Stimulated activated CD8-positive, alpha-beta memory T cell treated with anti-CD3 and anti-CD28 coated beads, Interleukin-15, amount 100 ng/mL, for 4 hours (primary cell): ENCODE data around the gene ILK.

Experiments
- DNase-seq, 2 donors: peaks; one replicate each; pipeline ENCODE4 v3.0.0-alpha.2; 2020; ENCODE audit warnings: low read depth in 2 of 2

Gene ILK

DNA sequence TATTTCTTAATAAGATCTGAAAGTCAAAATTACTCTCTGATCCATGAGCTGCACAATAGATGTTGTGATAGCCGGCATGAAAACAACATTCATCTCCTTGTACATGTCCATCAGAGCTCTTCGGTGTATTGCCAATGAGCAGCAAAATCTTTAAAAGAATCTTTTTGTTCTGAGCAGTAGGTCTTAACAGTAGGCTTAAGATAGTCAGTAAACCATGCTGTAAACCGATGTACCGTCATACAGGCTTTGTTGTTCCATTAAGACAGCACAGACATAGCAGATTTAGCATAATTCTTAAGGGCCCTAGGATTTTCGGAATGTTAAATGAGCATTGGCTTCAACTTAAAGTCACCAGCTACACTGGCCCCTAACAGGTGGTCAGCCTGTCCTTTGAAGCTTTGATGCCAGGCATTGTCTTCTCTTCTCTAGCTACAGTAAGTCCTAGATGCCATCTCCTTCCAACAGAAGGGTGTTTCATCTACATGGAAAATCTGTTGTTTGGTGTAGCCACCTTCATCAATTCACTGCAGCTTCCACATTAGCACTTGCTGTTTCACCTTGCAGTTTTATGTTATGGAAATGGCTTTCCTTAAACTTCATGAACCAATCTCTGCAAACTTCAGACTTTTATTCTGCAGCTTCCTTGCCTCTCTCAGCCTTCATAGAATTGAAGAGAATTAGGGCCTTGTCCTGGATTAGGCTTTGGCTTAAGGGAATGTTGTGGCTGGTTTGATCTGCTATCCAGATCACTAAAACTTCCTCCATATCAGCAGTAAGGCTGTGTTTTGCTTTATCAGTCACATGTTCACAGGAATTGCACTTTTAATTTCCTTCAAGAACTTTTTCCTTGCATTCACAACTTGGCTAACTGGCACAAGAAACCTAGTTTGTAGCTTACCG, 28.5 kb upstream of the ILK start:
- DNase-seq: no peak

DNA sequence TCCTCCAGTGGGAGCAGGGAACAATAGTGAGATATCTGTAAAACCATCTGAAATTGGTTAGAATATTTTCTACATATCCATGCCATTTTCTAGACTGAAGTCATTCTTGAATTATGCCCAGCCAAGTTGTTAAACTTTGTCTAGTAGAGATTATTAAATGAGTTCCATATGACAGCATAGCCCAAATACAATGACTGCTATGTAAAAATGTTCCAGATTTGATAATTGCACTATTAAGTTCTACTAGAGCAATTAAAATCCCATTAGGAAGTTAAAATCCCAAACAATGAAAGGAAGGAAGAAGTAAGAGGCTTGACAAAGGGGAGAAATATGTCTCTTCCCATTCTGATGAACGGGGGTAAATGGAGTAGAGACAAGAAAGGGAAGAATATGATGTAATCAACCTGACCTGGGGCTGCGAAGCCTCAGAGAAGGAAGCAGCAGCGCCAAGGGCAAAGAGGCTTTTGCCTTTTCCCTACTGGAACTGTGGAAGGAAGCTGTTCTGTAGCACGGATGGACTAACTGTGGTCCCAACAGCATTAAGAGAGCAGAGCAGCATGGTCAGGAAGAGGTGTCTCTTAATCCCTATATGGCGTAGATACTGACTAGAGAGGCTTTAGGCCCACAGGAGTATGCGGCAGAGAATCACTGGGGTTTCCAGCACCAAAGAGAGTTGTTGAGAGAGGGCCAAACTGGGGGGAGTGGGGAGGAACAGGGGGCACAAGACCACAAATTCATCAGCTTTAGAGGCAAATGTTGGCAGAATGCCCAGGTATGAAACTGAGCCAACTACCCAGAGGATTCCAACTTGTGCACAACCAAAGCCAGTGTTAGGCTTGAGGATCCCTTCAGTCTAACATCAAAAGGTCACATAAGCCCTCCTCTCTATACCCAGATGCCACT, 26.9 kb upstream of the ILK start:
- DNase-seq: no peak

DNA sequence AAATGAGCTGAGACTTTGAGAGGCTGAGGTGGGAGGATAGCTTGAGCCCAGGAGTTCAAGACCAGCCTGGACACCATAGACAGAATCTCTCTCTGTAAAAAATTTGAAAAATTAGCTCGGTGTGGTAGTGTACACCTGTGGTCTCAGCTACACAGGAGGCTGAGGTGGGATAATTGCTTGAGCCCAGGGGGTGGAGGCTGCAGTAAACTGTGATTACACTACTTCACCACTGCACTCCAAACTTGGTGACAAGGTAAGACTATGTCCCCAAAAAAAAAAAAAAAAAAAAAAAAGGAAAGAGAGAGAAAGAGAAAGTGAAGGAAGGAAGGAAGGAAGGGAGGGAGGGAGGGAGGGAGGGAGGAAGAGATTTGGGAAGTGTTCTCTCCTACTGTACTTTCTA, 25.4 kb upstream of the ILK start:
- no peak for DNase-seq

DNA sequence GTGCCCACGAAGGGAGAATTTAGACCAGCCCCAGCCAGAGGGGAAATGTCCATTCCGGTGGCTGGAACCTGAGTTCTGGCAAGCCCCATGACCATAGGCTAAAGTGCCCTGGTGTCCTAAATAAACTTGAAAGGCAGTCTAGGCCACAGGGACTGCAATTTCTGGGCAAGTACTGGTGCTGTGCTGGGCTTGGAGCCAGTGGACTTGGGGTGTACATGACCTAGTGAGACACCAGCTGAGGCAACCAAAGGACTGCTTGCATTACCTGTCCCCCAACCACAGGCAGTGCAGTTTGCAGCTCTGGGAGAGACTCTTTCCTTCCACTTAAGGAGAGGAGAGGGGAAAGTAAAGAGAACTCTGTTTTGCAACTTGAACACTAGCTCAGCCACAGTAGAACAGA, 23.9 kb upstream of the ILK start:
- no peak for DNase-seq

DNA sequence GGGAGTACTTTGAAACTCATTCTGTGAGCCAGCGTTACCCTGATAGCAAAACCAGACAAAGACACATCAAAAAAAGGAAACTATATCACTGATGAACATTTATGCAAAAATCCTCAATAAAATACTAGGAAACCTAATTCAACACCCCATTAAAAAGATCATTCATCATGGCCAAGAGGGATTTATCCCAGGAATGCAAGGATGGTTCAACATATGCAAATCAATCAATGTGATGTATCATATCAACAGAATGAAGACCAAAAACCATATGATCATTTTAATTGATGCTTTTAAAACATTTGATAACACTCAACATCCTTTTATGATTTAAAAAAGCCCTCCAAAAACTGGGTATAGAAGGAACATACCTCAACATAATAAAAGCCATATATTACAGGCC, 20.0 kb upstream of the ILK start:
- DNase-seq: no peak

DNA sequence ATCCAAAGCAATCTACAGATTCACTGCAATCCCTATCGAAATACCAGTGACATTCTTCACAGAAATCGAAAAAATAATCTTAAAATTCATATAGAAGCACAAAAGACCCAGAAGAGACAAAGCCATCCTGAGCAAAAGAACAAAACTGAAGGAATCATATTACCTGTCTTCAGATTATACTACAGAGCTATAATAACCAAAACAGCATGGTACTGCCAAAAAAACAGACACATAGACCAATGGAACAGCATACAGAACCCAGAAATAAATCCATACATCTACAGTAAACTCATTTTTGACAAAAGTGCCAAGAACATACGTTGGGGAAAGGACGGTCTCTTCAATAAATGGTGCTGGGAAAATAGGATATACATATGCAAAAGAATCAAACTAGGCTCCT, 19.0 kb upstream of the ILK start:
- DNase-seq: no peak

DNA sequence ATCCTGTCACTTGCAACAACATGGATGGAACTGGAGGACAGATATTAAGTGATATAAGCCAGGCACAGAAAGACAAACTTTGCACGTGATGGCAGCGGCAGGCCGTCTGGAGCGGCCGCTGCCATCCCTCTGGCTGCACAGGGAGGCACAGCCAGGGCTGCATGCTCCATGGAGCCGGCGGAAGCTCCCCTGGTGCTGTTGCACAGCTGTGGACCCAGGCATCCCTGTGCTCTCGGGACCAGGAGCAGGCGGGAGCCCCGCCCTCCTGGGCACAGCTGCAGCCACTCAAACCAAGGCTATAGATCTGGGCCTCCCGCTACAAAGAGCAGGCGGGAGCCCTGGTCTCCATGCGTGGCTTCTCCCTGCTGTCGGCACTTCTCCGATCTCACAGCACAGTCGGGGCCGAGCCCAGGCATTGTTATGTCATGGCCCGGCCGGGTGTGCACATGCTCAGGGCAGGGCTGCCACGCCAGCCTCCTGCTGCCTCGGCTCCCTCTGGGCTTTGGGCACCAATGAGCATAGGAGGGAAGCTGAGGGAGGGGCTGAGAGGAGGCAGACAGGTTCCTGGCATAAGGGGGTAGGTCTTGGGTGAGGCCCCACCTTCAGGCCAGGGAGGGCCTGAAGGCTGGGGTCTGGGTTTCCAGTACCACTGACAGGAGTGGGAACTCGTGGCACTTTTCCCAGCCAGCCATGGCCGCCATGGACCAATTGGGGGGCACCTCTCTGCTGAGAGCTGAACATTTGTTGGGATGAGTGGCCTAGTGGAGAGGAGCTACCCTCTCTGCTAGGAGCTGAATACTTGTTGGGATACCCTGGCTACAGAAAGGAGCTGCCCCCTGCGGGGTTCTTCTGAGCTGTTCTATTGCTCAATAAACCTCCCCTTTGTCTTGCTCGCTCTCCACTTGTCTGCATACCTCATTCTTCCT, 16.9 kb upstream of the ILK start:
- no peak for DNase-seq

DNA sequence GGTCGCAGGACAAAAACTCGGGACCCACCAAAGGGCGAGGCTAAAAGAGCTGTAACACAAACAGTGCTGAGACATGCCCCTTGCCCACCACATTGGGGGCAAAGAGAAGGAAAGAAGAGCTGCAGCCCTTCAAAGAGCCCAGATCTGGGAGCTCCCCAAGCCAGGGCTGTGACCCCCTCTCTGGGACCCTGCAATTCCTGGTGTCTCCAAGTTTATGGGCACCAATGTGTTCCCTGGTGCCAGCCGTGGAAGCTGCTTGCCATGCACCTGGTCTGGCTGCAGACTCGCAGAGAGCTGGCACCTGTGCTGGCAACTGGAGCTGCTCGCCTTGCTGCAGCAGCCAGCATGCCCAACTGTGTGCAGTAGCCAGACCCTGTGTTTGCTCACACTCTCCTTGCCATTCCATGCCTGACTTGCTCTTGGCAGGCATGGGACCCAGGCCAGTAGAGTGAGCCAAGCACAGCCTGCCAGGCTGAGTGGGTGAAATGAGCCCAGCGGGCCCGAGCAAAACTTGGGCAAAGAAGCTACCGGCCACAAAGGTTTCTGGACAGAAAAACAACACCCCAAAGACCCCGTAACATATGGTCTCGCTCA, 16.1 kb upstream of the ILK start:
- no peak for DNase-seq

DNA sequence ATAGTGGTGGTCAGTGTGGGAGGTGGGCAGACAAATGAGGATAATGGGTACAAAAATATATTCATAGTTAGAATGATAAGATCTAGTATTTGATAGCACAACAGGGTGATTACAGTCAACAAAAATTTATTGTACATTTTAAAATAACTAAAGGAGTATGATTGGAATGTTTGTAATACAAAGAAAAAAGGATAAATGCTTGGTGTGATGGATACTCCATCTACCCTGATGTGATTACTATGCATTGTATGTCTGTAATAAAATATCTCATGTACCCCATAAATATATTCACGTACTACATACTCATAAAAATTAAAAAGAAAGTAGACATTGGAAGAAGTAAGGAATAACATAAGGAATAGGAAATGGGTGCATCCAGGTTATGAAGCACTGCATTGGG, 15.6 kb upstream of the ILK start:
- DNase-seq: no peak

DNA sequence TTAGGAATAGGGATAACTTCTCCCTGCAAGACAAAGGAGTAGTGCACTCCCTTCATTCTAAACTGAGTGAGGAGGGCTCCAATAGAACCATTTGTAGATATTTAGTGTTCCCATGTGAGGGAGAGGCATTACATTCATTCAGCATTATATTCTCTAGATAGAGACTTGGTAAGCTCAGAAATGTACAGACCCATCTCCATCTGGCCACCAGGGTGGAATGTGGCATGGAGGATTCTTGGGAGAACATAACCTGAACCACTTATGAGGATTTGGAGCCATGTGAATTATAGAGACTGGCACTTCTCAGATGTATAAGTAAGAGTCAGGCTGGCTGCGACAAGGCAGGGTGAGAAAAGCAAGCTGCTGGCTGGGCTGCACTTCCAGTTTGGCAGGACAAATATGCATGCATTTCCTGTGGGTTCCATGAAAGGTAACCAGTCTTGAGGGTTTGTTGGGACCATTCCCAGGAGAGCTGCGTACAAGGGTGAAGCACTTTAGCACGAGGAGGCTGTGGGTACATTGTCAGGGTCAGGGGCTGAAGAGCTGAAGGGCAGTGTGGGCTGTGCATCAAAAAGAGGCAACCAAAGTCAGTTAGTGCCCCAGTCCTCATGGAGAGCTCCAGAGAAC, 9.3 kb upstream of the ILK start:
- DNase-seq: no peak

DNA sequence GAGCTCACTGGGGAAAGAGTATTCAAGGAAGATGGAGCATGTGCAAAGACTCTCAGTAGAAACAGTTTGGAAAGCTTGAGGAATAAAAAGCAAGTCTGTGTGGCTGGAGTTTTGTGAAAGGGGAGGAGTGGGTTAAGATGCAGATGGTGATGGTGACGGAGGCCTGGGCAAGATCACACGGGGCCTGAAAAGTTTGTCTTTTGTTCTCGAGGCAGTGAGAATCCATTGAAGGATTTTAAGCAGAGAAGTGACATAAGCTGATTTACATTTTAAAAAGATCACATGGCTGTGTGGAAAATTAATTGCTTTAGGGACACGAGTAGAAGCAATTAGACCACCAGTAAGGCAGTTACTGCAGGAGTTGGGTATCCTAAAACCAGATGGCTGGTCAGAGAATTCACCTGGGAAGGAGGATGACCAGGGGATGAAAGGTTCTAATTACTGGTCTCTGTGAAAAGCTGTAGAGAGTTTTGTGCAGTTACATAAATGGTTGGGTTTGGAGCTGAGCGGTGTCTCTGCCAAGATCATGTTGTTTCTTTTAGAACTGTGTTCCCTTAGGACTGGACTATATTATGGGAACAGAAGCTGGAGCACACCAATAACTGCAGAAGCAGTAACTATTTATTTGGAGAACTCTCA, 7.2 kb upstream of the ILK start:
- DNase-seq: no peak

DNA sequence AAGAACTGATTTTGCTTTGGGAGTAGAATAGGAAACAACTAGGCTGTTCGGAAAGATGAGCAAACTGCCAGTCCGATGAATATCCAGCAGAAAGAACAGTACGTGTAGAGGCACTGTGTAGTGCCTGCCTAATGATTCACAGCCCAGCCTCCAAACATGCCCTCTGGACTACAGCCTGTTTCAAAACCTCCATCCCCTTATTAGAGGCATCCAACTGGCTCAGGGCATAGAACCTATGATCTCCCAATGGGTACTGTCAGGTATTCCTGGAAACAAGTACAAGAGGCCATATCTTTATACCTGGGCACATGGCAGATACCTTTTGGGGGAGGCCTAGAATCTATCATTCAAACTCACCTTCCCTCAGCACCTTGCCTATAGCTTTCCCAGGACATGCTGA, 5.0 kb upstream of the ILK start:
- no peak for DNase-seq

DNA sequence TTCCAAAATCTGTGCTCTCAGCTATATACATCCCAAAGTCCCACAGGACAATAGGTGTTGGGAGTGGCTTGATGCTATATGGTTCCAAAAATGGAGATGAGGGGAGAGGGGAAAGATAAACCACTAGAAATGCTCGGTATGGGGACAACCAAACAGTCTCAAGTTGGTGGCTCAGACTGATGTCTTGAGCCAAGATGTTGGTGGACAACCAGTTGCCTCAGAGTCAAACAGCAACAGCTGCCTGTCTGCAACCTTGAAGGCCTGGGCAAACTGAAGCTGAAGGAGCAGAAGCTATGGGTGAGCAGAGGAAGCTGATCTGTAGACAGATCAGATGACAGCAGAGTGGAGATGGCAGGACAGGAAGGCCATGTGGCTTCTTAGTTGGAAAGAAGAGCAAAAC, 4.1 kb upstream of the ILK start:
- DNase-seq: no peak

DNA sequence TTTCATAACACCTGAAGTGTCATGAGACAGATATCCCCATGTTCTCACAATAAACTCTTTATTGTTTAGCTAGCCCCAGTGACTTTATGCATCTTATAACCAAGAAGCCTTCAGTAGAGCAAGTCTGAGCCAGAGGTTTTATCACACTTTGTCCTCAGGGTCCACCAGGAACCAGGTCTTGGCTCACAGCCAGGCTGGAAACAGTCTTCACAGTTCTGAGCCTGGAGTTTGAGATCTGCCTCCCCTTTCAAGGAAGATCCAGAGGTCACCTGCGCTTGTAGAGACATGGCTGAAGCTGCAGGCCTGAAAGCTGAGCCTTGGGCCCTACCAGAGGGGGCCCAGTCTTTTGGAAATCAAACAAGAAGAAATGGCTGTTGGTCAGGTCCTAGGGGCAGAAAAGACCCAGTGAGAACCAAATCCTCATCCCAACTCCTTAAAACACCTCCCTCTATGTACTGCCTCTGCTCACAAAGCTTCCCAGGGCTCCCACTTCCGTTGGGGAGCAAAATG, 3.6 kb upstream of the ILK start:
- DNase-seq: no peak

DNA sequence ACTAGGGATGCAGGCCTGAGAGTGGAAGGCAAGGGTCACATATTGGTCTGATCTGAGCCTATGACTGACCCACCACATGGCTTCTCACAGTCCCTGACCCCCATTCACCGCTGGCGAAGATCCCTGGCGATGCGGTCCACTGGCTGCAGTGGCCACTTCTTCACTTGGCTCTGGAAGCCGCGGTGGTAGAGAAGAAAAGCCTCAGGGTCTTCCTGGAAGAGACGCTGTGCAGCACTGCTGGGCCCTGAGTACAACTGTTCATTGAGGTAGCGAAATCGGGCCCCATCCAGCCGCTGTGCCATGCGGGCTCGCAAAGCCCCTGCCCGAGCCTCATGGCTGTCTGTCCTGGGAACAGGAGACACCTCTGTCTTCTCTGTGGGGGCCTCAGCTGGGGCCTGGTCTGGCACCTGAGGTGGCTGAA, 2.5 kb upstream of the ILK start:
- no peak for DNase-seq

DNA sequence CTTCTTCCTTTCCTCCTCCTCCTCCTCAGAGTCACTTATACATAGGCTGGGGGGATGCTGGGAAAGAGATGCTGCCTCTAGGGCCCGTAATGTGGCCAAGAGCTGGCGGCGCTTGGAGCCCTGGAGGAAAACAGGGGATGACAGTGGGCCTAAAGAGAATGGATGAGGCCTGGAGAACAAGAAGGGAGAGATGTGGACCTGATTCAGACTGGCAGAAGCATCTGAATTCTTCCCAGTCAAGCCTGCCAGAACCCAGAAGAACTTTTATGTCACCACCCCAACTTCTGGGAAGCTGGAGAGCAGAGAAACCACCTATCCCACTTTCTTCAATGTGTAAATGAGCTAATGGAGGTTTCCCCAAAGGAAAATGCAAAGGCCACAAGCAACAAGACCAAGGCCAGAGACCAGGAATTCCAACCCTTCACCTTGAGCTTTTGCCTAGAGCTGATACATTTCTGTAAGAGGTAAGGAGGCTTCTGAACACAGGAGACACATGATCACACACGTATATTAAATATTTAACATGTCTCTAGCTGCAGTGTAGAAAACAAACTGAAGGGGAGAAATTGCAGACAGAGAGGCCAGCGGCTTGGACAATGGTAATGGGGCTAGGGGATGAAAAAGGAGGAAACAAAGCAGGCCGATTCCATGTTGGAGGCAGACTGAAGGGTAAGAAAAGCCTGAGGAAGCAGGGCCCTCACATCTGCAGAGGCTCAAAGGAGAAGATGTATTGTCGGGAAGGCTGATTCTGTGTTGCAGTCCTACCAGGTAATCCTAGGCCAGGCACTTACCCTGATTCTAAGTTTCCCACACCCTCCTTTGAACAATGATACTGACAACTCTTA, 1.3 kb upstream of the ILK start:
- no peak for DNase-seq

DNA sequence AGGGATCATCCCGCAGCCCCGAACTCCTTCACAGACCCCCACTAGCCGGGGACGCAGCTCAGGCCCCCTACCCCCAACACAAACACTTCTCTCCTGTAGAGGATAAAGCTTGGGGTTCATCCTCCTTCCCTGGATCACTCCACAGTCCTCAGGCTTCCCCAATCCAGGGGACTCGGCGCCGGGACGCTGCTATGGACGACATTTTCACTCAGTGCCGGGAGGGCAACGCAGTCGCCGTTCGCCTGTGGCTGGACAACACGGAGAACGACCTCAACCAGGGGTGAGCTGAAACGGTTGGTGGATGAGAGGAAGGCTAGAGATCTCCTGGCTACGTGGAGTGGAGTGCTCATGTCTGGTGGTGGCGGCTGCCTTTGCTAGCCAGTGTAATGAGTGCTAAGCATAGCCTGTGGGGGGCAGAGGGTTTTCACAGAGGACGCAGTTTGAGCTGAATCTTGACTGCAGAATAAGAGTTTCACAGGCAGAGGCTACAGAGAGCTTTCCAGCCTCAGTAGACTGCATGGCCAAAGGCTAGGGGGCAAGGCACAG, 580 bp downstream of the ILK start:
- DNase-seq: no peak

DNA sequence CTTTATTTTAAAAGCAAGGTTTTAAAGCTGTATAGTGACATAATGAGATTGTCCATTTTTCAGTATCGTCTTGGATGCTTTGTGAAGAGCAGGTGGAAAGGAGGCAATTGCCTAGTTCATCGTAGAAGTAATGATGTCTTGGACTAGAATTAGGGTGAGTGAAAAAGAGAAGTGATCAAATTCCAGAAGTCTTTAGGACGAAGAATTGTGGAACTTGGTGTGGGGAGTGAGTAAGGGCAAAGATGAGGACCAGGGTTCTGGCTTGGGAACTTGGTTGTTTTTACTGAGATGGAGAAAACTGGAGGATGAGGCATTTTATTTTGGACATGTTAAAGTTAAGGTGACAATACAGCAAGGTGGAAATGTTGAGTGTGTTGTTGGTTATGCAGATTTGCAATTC, 1.2 kb downstream of the ILK start:
- no peak for DNase-seq
